K562 (cell line): ENCODE results near the gene ERVMER34-1. TPM values are rescaled to one million over a fixed set of nuclear protein-coding genes. Genes with fewer than 3 reads are reported as not detected.

Source experiments
- ATAC-seq: fragments of 200-7000 bp; cut with Tn5 transposase; 3 replicates; pipeline ENCODE4 v1.9.1; 2020; ENCODE audit warnings: moderate library complexity
- BruUV-seq: library from RNA; stranded (reverse); fragments of 400-500 nt; replicated peaks from 2 replicates; lab custom pipeline; 2021; lab: Mats Ljungman, UMichigan
- CTCF ChIA-PET: fragments of 300-600 bp; formaldehyde crosslinking; extraction: SDS; loops from one replicate; lab custom pipeline; 2021; ENCODE audit warnings: low intra/inter-chr PET ratio; lab: Yijun Ruan, JAX
- POLR2A ChIA-PET: fragments of 300-600, 350-650 bp; sonication (Branson Sonifier 250); formaldehyde crosslinking; extraction: SDS; loops from one replicate; lab custom pipeline; 2021; ENCODE audit warnings: antibody characterized with exemption, inconsistent platforms; lab: Yijun Ruan, JAX
- DNase-seq, 4 experiments: peaks; one replicate each; pipeline versions ENCODE4 v3.0.0 to v3.0.0-alpha.2; 2011 to 2018; ENCODE audit warnings: low spot score in 3 of 4, mixed read lengths in 3 of 4; ENCODE audit errors: extremely low read depth in 1 of 4
- FAIRE-seq: peaks from 2 replicates; lab custom pipeline; 2011; peaks lifted over from hg19 to GRCh38; lab: Jason Lieb, UNC
- H2AFZ ChIP-seq: 2 replicates; pipeline ENCODE4 v1.6.0; 2011; ENCODE audit warnings: low read depth, low read length, control low read depth, inconsistent platforms
- H3K27ac ChIP-seq: fragments of 200-600 bp; 3 replicates; pipeline ENCODE4 v1.8.0; 2011; ENCODE audit warnings: low read depth, mild to moderate bottlenecking, control low read depth, inconsistent platforms, low read length, moderate library complexity, mixed read lengths; ENCODE audit errors: extremely low read depth
- H3K27me3 ChIP-seq, 2 experiments: fragments of 300-600 bp in 1 of 2; 2 replicates in 1 of 2; 3 replicates in 1 of 2; pipeline versions ENCODE4 v1.6.0 to v1.8.0; 2011; ENCODE audit warnings: inconsistent platforms in 2 of 2, low read length in 2 of 2, mild to moderate bottlenecking in 1 of 2, mixed read lengths in 1 of 2, moderate library complexity in 1 of 2; ENCODE audit not compliant: control insufficient read depth in 2 of 2, insufficient read depth in 2 of 2
- H3K36me3 ChIP-seq: fragments of 300-600 bp; 3 replicates; pipeline ENCODE4 v1.8.0; 2011; ENCODE audit warnings: mild to moderate bottlenecking, low read length, inconsistent platforms; ENCODE audit not compliant: control insufficient read depth, insufficient read depth
- H3K4me1 ChIP-seq, 2 experiments: fragments of 200-600 bp in 1 of 2; replicated peaks in 1 of 2; 2 replicates in 1 of 2; 3 replicates in 1 of 2; pipeline versions ENCODE4 v1.5.1 to v1.8.0; 2011; ENCODE audit warnings: inconsistent platforms in 2 of 2, low read length in 2 of 2, mild to moderate bottlenecking in 1 of 2, mixed read lengths in 1 of 2, moderate library complexity in 1 of 2; ENCODE audit not compliant: control insufficient read depth in 2 of 2, insufficient read depth in 2 of 2
- H3K4me2 ChIP-seq: 2 replicates; pipeline ENCODE4 v1.6.1; 2011; ENCODE audit warnings: low read length, control low read depth, inconsistent platforms, mixed read lengths; ENCODE audit not compliant: insufficient read depth
- H3K4me3 ChIP-seq: fragments of 200-600 bp; sonication (generic), shearing (Covaris generic); 2 replicates; pipeline ENCODE4 v1.5.1; 2016; ENCODE audit warnings: control low read depth, inconsistent platforms
- H3K79me2 ChIP-seq: fragments of 200-600 bp; 3 replicates; pipeline ENCODE4 v1.8.0; 2011; ENCODE audit warnings: low read length, inconsistent platforms; ENCODE audit not compliant: control insufficient read depth, insufficient read depth
- H3K9ac ChIP-seq, 2 experiments: 2 replicates each; pipeline versions ENCODE4 v1.6.0 to v1.6.1; 2011; ENCODE audit warnings: low read depth in 2 of 2, low read length in 2 of 2, control low read depth in 1 of 2, inconsistent platforms in 1 of 2, mild to moderate bottlenecking in 1 of 2, mixed read lengths in 1 of 2; ENCODE audit not compliant: insufficient read depth in 1 of 2
- H3K9me1 ChIP-seq: one replicate; pipeline ENCODE4 v1.6.0; 2011; ENCODE audit warnings: inconsistent platforms, mild to moderate bottlenecking, low read length, moderate library complexity; ENCODE audit not compliant: control insufficient read depth, insufficient read depth
- H3K9me3 ChIP-seq: replicated peaks from 2 replicates; pipeline ENCODE4 v1.5.1; 2011; ENCODE audit warnings: low read depth, low read length, inconsistent platforms; ENCODE audit not compliant: control insufficient read depth, insufficient read depth
- H4K20me1 ChIP-seq: replicated peaks from 2 replicates; pipeline ENCODE4 v1.6.1; 2011; ENCODE audit warnings: low read length, inconsistent platforms, mixed read lengths; ENCODE audit not compliant: control insufficient read depth, insufficient read depth
- CBX3 ChIP-seq, 2 experiments: IDR thresholded peaks; 1 replicate in 1 of 2; 2 replicates in 1 of 2; pipeline ENCODE4 v1.6.1; 2012; ENCODE audit warnings: inconsistent platforms in 2 of 2, low read length in 2 of 2, borderline replicate concordance in 1 of 2, control low read depth in 1 of 2
- ELF4 ChIP-seq: fragments of 450-650 bp; formaldehyde crosslinking; IDR thresholded peaks from 2 replicates; pipeline ENCODE4 v1.4.0; 2022; ENCODE audit warnings: missing genetic modification characterization
- FOS ChIP-seq: IDR thresholded peaks from 3 replicates; pipeline ENCODE4 v1.6.1; 2011; ENCODE audit not compliant: insufficient read length; ENCODE audit errors: extremely low read depth
- FOXJ2 ChIP-seq: fragments of 200-800 bp; sonication (Bioruptor generic); IDR thresholded peaks from 2 replicates; pipeline ENCODE4 v1.6.1; 2016; ENCODE audit warnings: missing genetic modification characterization, missing compliant biosample characterization
- FOXM1 ChIP-seq, 2 experiments: fragments of 450-650 bp in 1 of 2; sonication (generic) in 1 of 2; formaldehyde crosslinking in 1 of 2; IDR thresholded peaks; 2 replicates each; pipeline versions ENCODE4 v1.6.1 to v1.9.0; 2017 to 2022; ENCODE audit warnings: low read depth in 2 of 2, mild to moderate bottlenecking in 2 of 2, missing genetic modification reagents in 1 of 2, moderate library complexity in 1 of 2
- GTF2F1 ChIP-seq: IDR thresholded peaks from 2 replicates; pipeline ENCODE4 v1.6.1; 2011; ENCODE audit warnings: low read depth, low read length, improper control_type of control experiment
- HMG20B ChIP-seq: fragments of 250-450 bp; sonication (Bioruptor Pico); IDR thresholded peaks from 2 replicates; pipeline ENCODE4 v1.5.0; 2021; ENCODE audit warnings: mild to moderate bottlenecking
- KAT7 ChIP-seq: sonication (generic); formaldehyde crosslinking; IDR thresholded peaks from 2 replicates; pipeline ENCODE4 v1.8.0; 2022; ENCODE audit warnings: missing genetic modification reagents, mild to moderate bottlenecking, borderline replicate concordance
- KLF6 ChIP-seq: fragments of 250-450 bp; sonication (Bioruptor Pico); IDR thresholded peaks from 2 replicates; pipeline ENCODE4 v1.4.0; 2020; ENCODE audit warnings: mild to moderate bottlenecking, moderate library complexity, borderline replicate concordance
- PTRF ChIP-seq: fragments of 450-650 bp; IDR thresholded peaks from 2 replicates; pipeline ENCODE4 v1.6.1; 2016; ENCODE audit warnings: mild to moderate bottlenecking, missing genetic modification characterization, missing compliant biosample characterization
- PYGO2 ChIP-seq: fragments of 450-650 bp; IDR thresholded peaks from 2 replicates; pipeline ENCODE4 v1.6.1; 2016; ENCODE audit warnings: mild to moderate bottlenecking, missing genetic modification characterization, moderate library complexity, missing compliant biosample characterization
- SRSF1 ChIP-seq: fragments of 200-400 bp; formaldehyde crosslinking; IDR thresholded peaks from 2 replicates; pipeline ENCODE4 v1.6.1; 2017; ENCODE audit warnings: mild to moderate bottlenecking, low read depth, low read length, moderate library complexity
- STAT5A ChIP-seq: IDR thresholded peaks from 2 replicates; pipeline ENCODE4 v1.6.1; 2012; ENCODE audit warnings: low read length, inconsistent platforms, borderline replicate concordance
- YBX1 ChIP-seq: fragments of 450-650 bp; IDR thresholded peaks from 2 replicates; pipeline ENCODE4 v1.7.1; 2016; ENCODE audit warnings: mild to moderate bottlenecking
- ZNF224 ChIP-seq: sonication (generic); formaldehyde crosslinking; IDR thresholded peaks from 2 replicates; pipeline ENCODE4 v1.8.0; 2022; ENCODE audit warnings: mild to moderate bottlenecking, missing genetic modification reagents
- in situ Hi-C: fragments of 300-500 bp; cut with MboI; formaldehyde crosslinking; loops from 4 replicates; pipeline ENCODE4 v1.15.0; 2018; ENCODE audit warnings: inconsistent platforms, mixed read lengths
- intact Hi-C: fragments of 100-400 bp; cut with micrococcal nuclease; formaldehyde crosslinking; loops from 2 replicates; pipeline ENCODE4 v1.14.2; 2022
- polyA plus RNA-seq, 8 experiments: library from polyadenylated mRNA; depleted of rRNA in 4 of 8; stranded (reverse) in 5 of 8; unstranded in 3 of 8; fragments of >200 nt; fragmentation: Nextera tagmentation in 2 of 8; fragmentation: Illumina TruSeq in 1 of 8; extraction: Ambion mirVana in 2 of 8; extraction: Trizol in 1 of 8; gene quantifications; 2 replicates each; pipeline versions ENCODE4 v1.2.1 to v1.2.3, GENCODE V29; 2011 to 2014; ENCODE audit warnings: inconsistent platforms in 1 of 8, missing spikeins in 1 of 8
- total RNA-seq, 7 experiments: library from RNA; depleted of rRNA in 6 of 7; stranded (reverse); fragments of >200 nt in 6 of 7; fragmentation: Illumina TruSeq in 2 of 7; extraction: Trizol in 2 of 7; gene quantifications; 2 replicates each; pipeline versions ENCODE4 v1.2.1 to v1.2.3, GENCODE V29; 2011 to 2021; ENCODE audit warnings: low replicate concordance in 1 of 7

Gene ERVMER34-1
- total and polyA plus RNA-seq, 9 of the 15 experiments (the other 6 are each of a cell fraction or from before 2014, with no cell fraction given): 0.04 to 0.57 (median 0.25) TPM

DNA sequence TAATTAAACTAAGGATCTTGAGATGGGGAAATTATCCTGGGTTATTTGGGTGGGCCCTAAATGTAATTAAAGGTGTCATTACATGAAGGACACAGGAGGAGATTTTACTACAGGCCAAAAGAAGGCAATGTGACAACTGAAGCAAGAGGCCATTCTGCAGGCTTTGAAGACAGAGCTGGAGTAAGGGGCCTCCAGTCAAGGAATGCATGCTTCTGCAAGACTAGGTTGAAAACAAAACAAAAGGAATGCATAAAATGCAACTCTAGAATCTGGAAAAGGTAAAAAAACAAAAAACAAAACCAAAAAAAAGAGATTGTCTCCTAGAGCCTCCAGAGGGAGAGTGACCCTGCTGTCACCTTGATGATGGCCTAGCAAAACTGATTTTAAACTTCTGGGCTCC is 21.6 kb downstream of the ERVMER34-1 start:
- ChIA-PET CTCF (no interaction called here), POLR2A (interaction anchor here (0.9 to 1.7 kb wide), 3 partner anchors 10 to 18 kb away, joined by 3 to 5 read pairs (median 4); no protein-coding TSS in a partner anchor)
- no TSS peak for BruUV-seq
- intact Hi-C loops: no loop called here
- Histone ChIP-seq H3K27me3 (no peaks in the 10 kb centered on the region), H3K79me2 (no peaks in the 10 kb centered on the region), H3K9ac (no peak overlapping the region), H3K4me2 (no peak overlapping the region), H3K4me1 (peaks cover 0 to 2% of the 10 kb centered on the region in 2 experiments; a peak in 1 of 5 replicates), H3K27ac (no peak overlapping the region), H2AFZ (no peak overlapping the region), H4K20me1 (no peaks in the 10 kb centered on the region), H3K9me1 (no peaks in the 10 kb centered on the region), H3K4me3 (no peak overlapping the region), H3K9me3 (no peaks in the 10 kb centered on the region), H3K36me3 (no peaks in the 10 kb centered on the region)
- TF ChIP-seq YBX1: no peak
- TF ChIP-seq FOS: no peak
- no peak for TF ChIP-seq PYGO2
- no peak for TF ChIP-seq SRSF1
- no peak for TF ChIP-seq KLF6 (CRISPR knock-in tag)
- no peak for TF ChIP-seq PTRF
- TF ChIP-seq CBX3 (IDR thresholded peaks at IDR 0.05; ENCODE audit: borderline replicate concordance in 1 of 2, low read length in 2 of 2): no peak
- no peak for TF ChIP-seq HMG20B (CRISPR knock-in tag)
- no peak for TF ChIP-seq KAT7 (CRISPR knock-in tag)
- TF ChIP-seq STAT5A: no peak
- no peak for TF ChIP-seq ELF4
- no peak for TF ChIP-seq FOXJ2
- no peak for TF ChIP-seq FOXM1 (IDR thresholded peaks at IDR 0.05; ENCODE audit: low read depth)
- TF ChIP-seq FOXM1 (CRISPR knock-in tag; IDR thresholded peaks at IDR 0.05; ENCODE audit: low read depth): no peak
- no peak for TF ChIP-seq GTF2F1
- no peak for TF ChIP-seq ZNF224 (CRISPR knock-in tag)
- no peak for FAIRE-seq
- no peak for ATAC-seq
- in situ Hi-C loops: no loop called here
- DNase-seq: no peak
